SK-N-DZ (cell line): ENCODE results near the gene ADAMTS2.

Experiments
- DNase-seq: peaks from one replicate; pipeline ENCODE4 v3.0.0-alpha.2; 2015; ENCODE audit warnings: low spot score

The ADAMTS2 gene

DNA sequence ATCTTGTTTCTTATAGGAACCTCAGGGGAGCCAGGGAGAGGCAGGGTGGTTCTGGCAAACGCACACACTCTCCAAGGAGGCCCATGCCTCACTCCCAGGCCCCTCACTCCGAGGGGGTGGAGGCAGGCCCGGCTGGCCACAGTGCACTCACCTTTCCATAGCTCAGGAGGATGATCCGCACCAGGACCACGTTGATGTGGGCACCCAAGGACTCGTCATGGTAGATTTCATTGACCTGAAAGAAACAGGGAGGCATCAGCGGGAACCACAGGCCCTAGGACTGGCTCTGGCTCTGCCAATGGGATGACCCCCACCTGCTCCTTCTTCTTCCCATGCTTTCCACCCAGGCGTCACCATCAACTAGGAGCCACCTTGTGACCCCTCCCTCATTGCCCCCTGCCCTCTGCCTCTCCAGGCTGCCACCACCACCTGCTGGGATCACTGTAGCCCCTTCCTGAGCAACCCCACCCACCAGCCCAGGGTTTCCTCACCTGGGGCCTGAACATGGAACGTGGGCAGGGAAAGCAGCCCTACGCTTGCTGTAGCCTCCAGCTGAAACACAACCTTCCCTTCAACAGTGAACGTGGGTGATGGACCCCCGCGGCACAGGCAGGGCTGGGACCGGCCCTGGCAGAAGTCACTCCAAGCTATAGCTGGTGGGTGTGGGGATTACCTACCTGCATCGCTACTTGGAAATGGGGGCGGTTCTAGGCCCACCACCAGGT is 164.2 kb downstream of the ADAMTS2 start:
- no peak for DNase-seq

- DNase-seq: no peak
These were observed 165.1 kb downstream of the ADAMTS2 start for GRCh38 chr5:179180061-179180610.

GRCh38 chr5:179177711-179178575 is 167.3 kb downstream of the ADAMTS2 start:
- no peak for DNase-seq

DNA sequence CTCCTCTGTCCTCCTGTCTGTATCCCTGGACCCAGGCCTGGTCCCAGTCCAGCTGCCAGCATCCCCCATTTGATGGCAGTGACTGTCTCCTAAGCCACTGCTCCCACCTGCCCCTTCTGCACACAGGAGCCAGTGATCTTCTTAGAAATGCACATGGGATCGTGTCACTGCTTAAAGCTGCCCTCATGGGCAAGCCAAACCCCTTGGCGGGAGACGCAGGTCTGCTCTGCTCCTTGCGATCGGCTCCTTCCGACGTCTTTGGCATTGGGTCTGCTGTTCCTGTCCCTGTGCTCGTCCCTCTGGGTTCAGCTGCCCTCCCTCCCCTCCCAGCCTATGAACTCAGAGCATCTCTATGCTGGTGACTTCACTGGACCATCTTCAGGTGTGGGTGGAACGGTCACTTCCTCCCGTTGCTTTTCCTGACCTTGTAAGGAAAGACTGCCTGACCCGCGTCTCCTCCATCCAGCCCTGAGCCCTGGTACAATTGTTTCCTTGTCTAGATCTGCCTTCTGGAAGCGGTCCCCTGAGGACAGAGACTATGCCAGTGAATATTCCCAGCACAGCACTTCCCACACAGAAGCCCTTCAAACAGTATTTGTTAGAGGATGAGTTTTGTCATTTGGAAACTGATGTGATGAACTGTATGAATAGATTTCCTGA is 168.6 kb downstream of the ADAMTS2 start:
- DNase-seq: no peak

- no peak for DNase-seq
These were observed 169.1 kb downstream of the ADAMTS2 start for GRCh38 chr5:179176166-179176565.

DNA sequence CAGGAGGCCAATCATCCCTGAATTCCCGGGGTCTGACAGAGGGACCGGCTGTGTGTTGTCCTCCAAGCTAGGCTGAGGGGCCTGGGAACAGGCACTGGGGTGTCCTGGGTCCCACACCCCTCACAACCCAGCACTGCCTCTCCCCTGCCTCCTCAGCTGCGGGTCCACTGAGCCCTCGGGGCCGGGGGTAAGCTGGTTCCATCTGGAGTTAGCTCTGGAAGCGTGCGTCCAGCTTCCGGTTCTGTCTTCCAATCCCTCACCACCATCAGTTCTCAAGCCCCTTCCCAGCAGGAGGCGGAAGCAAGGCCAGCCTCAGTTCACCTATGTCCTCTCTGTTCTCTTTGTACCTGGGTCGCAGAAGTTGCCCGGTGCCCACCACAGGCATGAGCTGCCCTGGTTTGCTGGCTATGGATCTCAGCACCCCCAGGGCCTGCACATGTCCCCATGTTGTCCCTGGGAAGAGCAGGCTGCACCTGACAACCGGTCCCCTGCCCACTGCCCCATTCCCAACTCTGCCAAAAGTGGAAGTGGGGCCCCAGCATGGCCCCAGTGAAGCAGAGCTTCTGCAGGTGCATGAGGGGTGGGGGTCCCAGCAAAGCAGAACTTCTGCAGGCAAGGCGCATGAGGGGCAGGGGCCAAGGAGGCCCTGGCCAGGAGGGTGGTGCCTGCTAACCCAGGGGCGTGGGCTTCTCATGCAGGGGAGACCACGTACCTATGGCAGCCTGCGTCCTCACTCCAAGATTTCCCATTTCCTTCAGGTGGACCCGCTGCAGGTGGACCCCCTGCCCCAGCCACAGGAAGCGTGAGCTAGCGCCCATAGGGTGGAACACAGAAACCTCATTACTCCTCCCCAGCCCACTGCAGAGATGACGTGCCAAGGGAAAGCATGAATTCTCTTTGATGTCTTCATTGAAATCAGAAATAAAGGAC is 173.2 kb downstream of the ADAMTS2 start:
- DNase-seq: no peak

DNA sequence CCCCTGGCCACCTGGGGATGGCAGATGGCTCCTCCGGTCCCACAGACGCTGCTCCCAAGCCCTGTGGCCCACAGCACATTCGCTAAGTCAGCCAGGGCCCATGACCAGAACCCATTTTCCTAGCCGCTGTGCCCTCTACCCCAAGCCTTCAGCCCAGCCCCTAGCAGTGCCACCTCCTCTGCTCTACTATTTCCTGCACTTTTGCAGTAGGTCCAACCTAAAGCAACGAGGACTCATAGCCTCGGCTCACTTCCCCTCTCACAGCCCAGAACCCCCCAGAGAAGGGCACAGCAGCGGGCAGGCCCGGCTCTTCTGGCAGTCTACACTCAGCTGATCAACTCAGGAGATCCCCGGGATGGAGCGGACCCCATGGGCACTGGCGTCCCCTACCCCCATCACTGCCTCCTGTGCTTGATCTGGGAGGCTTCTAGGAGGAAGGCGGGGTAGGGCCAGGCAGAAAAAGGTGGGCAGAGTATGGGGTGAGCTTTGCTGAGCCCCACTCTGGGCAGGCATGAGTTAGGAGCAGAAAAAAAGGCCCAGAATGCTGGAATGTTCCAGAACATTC is 173.9 kb downstream of the ADAMTS2 start:
- no peak for DNase-seq

DNA sequence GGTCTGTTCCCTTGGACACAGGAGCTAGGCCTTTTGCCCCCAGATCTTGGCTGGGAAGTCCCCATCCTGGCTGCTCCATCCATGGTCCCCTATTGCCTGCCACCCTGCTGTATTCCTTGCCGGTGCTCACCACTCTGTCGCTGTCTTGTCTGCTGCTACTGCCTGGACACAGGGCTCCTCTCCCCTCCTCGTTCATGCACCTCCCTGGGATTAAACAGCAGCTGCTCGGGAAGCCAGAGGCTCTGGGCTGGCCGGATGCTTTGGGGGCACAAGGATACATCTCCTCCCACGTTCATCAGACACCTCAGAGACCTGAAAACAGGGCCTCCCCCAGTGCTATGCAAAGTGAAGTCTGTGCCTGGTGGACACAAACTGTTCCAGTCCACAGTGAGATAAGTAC is 174.7 kb downstream of the ADAMTS2 start:
- DNase-seq: no peak

GRCh38 chr5:179169836-179170235 is 175.4 kb downstream of the ADAMTS2 start:
- no peak for DNase-seq

DNA sequence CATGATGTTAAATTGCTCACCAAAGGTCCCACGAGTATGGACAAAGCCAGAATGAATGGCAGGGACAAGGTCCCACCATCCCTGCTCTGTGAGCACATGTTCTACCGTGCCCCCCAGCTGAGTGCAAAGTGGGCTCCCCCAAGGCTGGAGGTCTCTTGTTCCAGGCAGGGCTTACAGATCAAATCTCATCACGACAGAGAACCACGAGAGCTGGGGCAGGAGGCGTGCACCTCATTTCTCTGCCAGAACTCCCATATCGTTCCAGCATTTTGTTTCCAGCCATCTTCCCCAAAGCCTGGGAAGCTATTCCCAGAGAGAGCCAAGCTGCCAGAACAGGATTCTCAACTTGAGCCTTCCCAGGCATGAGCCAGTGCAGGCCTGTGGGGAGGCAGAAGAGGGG is 176.6 kb downstream of the ADAMTS2 start:
- DNase-seq: no peak

DNA sequence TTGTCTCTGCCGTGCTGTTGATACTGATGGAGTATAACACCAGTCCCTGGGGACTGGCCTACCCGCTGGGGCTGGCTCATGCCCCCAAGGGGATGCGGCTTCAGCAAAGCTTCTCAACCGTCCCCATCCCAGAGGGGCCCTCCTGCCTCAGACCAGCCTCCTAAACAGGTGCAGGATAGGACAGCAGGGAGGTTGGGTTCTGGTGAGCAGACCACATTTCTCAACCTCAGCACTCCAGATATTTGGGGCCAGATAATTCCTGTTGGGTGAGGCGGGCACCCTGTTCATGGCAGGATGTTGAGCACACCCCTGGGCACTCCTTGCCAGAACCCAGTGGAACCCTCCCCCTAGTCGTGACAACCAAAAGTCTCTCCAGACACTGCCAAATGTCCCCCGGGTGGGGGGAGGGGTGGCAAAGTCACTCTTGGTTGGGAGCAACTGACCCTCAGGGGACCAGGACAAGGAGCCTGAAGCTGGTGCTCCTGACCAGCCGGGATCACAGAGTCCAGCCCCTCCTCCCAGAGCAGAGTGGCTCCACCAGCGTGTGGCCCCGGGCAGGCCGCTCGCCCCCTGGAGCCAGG is 177.3 kb downstream of the ADAMTS2 start:
- no peak for DNase-seq

DNA sequence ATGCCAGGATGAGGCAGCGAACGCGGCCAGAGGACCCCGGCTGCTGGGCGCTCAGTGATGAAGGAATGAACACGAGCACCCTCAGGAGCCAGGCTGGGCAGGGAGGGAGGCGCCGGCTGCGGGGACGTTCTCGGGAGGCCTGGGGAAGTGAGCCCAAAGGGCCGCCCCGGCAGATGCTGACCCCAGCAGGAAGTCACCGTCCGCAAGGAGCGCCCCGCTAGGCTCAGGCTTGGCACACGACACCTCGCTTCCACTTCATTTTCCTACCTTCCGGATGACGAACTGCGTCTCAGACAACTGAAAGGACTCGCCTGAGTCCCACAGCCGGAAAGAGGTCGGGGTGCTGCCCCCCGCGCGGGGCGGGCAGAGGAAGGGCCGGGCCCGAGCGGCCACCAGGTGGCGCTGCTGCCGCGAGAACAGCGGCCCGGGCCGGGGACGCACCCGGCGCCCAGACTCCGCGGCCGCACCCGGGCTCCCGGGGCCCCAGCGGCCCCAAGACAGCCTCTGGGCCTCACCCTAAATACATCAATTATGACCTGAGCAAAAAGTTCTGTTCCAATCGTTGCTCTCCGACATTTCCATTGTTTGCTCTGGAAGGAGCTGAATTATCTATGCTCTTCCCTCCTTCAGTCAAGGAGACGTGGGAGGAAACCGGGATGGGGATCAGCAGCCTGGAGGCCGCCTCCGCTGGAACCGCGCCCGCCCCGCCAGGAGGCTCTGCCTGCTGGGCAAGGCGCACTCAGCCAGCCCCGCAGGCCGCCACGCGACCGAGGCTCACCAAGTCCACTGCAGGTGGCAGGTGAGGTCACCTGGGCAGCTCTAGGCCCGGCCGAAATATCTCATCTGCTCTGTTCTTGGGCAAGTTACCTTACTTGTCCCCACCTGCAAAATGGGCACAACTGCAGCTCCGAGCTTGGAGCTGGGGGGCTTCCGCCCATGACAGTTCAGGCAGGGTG is 178.1 kb downstream of the ADAMTS2 start:
- DNase-seq: no peak

GRCh38 chr5:179166171-179166885 is 178.9 kb downstream of the ADAMTS2 start:
- no peak for DNase-seq

GRCh38 chr5:179165421-179166170 is 179.7 kb downstream of the ADAMTS2 start:
- DNase-seq: no peak

GRCh38 chr5:179164331-179165311 is 180.6 kb downstream of the ADAMTS2 start:
- DNase-seq: no peak
